Osteoblast (primary cell): ENCODE results near the gene SI. TPM values are rescaled to one million over a fixed set of nuclear protein-coding genes. Genes with fewer than 3 reads are reported as not detected.

Experiments used
- DNase-seq: peaks from one replicate; pipeline ENCODE4 v3.0.0; 2011; ENCODE audit warnings: low spot score, mixed read lengths; ENCODE audit not compliant: insufficient read length; ENCODE audit errors: missing footprints
- H2AFZ ChIP-seq: 2 replicates; pipeline ENCODE4 v1.6.0; 2011; ENCODE audit warnings: mild to moderate bottlenecking, low read length
- H3K27ac ChIP-seq: 2 replicates; pipeline ENCODE4 v1.5.1; 2011; ENCODE audit warnings: mild to moderate bottlenecking, low read depth, low read length, moderate library complexity
- H3K27me3 ChIP-seq: 2 replicates; pipeline ENCODE4 v1.6.0; 2012; ENCODE audit warnings: mild to moderate bottlenecking, control low read depth, inconsistent platforms, low read length, moderate library complexity; ENCODE audit not compliant: insufficient read depth
- H3K36me3 ChIP-seq: 2 replicates; pipeline ENCODE4 v1.5.1; 2011; ENCODE audit warnings: mild to moderate bottlenecking, low read length, control low read depth, moderate library complexity; ENCODE audit not compliant: insufficient read depth
- H3K4me1 ChIP-seq: 2 replicates; pipeline ENCODE4 v1.5.1; 2011; ENCODE audit warnings: mild to moderate bottlenecking, low read length, control low read depth, moderate library complexity; ENCODE audit not compliant: insufficient read depth
- H3K4me2 ChIP-seq: 2 replicates; pipeline ENCODE4 v1.6.0; 2011; ENCODE audit warnings: mild to moderate bottlenecking, low read length; ENCODE audit not compliant: insufficient read depth
- H3K4me3 ChIP-seq: fragments of 200-600 bp; sonication (generic); 3 replicates; pipeline ENCODE4 v1.5.1; 2012; ENCODE audit warnings: mild to moderate bottlenecking, low read length, inconsistent platforms; ENCODE audit not compliant: insufficient read depth
- H3K79me2 ChIP-seq: 2 replicates; pipeline ENCODE4 v1.6.0; 2012; ENCODE audit warnings: mild to moderate bottlenecking, low read length, control low read depth, inconsistent platforms; ENCODE audit not compliant: insufficient read depth
- H3K9me3 ChIP-seq: 2 replicates; pipeline ENCODE4 v1.5.1; 2011; ENCODE audit warnings: low read depth, low read length, control low read depth
- H4K20me1 ChIP-seq: 2 replicates; pipeline ENCODE4 v1.6.0; 2012; ENCODE audit warnings: mild to moderate bottlenecking, low read length, control low read depth; ENCODE audit not compliant: insufficient read depth
- total RNA-seq: library from RNA; depleted of rRNA; stranded (reverse); fragments of >200 nt; gene quantifications from 2 replicates; pipeline ENCODE4 v1.2.3, GENCODE V29; 2012
- TF ChIP-seq, protein P1 (sequence below): IDR thresholded peaks from 2 replicates; pipeline ENCODE4 v1.5.1; 2011; ENCODE audit warnings: mild to moderate bottlenecking, low read depth, low read length, moderate library complexity; ENCODE audit errors: extremely low read depth

SI gene
- not detected in 2 replicates for total RNA-seq

DNA sequence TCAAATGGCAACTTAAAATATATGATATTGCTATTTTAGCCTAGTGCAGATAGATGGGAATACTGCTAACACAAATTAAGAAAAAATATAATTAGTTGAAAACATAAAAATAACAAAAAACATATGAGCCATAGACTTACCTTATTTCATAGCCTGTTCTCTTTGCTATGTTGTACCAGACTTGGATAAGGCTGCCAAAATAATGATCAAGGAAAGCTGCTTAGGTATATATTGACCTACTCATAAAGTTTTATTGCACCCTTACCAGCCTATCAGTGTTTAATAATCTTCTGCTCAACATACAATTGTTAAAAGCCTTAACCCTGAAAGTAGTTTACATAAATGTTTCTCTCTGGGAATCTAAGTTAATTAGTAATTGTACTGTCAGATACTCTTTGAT lies at the start of gene SI:
Gene SI, minus strand, starts transcription at position 204 of the 400 bp plus-strand sequence. CDS start 2,484 bp downstream, outside the sequence.
- no peaks in the 10 kb centered on the region for H3K27me3 ChIP-seq
- no peak within 1 kb of the TSS for H3K4me3 ChIP-seq
- no peaks in the 10 kb centered on the region for H3K4me1 ChIP-seq

DNA sequence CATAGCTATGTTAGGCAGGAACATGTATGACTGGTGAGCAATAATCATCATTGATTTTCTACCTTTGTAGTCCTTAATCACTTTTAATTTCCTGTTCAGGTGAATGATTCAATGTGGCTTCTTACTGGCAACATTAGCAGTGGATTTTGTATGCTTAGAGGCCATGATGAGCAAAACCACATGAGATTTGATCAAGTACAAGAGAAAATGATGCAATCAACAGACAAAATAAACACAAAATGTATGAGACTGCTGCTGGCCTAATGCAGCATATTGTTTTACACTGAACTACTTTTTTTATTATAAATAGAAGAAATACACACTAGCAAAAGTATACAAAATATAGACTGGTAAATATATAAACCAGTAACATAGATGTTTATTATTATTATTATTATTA lies 47.5 kb upstream of the SI start:
- H3K9me3 ChIP-seq = peaks cover 3% of the 10 kb centered on the region
- H3K79me2 ChIP-seq = no peaks in the 10 kb centered on the region
- H3K36me3 ChIP-seq = no peaks in the 10 kb centered on the region
- no peaks in the 10 kb centered on the region for H4K20me1 ChIP-seq
- DNase-seq = no peak
- TF ChIP-seq, protein P1, sequence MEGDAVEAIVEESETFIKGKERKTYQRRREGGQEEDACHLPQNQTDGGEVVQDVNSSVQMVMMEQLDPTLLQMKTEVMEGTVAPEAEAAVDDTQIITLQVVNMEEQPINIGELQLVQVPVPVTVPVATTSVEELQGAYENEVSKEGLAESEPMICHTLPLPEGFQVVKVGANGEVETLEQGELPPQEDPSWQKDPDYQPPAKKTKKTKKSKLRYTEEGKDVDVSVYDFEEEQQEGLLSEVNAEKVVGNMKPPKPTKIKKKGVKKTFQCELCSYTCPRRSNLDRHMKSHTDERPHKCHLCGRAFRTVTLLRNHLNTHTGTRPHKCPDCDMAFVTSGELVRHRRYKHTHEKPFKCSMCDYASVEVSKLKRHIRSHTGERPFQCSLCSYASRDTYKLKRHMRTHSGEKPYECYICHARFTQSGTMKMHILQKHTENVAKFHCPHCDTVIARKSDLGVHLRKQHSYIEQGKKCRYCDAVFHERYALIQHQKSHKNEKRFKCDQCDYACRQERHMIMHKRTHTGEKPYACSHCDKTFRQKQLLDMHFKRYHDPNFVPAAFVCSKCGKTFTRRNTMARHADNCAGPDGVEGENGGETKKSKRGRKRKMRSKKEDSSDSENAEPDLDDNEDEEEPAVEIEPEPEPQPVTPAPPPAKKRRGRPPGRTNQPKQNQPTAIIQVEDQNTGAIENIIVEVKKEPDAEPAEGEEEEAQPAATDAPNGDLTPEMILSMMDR = no peak
- H2AFZ ChIP-seq = no peak overlapping the region
- no peak overlapping the region for H3K4me2 ChIP-seq
- H3K4me1 ChIP-seq = no peaks in the 10 kb centered on the region
- no peaks in the 10 kb centered on the region for H3K27me3 ChIP-seq
- no peak overlapping the region for H3K4me3 ChIP-seq
- no peak overlapping the region for H3K27ac ChIP-seq

More for the DNA sequence above, at the start of gene SI:
- H3K79me2 ChIP-seq = no peaks in the 10 kb centered on the region
- no peaks in the 10 kb centered on the region for H4K20me1 ChIP-seq
- no peak within 1 kb of the TSS for H3K4me2 ChIP-seq
- H2AFZ ChIP-seq = no peak within 1 kb of the TSS
- no peaks in the 10 kb centered on the region for H3K9me3 ChIP-seq
- TF ChIP-seq, protein P1 = no peak
- H3K36me3 ChIP-seq = no peaks in the 10 kb centered on the region
- no peak within 1 kb of the TSS for H3K27ac ChIP-seq
- DNase-seq = no peak

DNA sequence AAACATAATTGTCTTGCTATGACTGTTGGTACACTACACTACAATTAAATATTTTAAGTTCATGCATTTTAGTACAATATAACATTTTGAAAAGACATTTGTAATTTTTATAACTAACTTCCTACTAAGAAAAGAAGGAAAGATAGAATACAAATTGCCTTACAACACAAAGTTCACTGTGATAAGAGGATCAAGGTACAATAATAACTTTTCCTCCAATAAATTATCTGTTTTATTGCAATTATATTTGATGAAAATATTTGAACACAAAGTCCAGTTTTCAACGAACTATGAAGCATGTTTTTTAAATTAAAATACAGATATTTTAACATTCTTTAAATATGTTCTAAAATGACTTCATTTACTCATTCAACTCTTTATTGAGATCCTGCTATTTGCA lies 33.1 kb upstream of the SI start:
- Histone ChIP-seq H3K79me2 (no peaks in the 10 kb centered on the region), H3K4me3 (no peak overlapping the region), H4K20me1 (no peaks in the 10 kb centered on the region), H2AFZ (no peak overlapping the region), H3K36me3 (no peaks in the 10 kb centered on the region), H3K27ac (no peak overlapping the region), H3K4me1 (no peaks in the 10 kb centered on the region), H3K4me2 (no peak overlapping the region), H3K9me3 (no peaks in the 10 kb centered on the region), H3K27me3 (no peaks in the 10 kb centered on the region)
- no peak for DNase-seq
- TF ChIP-seq, protein P1 = no peak

DNA sequence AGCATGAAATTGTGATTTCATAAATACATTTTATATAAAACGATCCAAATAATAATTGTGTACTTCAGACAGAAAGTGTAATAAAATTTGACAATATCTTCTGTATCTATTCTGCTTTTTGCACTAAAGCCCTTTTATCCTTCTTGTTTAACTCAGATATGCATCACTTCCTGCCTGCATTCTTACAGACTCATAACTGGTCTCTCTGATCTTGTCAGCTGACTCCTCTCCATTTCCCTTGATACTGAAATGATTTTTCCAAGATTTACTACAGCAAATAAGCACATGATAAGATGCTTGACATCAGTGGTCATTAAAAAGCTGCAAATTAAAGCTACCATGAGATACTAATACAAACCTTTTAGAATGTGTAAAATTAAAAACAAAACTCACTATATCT lies 25.3 kb upstream of the SI start:
- Histone ChIP-seq H4K20me1 (no peaks in the 10 kb centered on the region), H3K4me1 (no peaks in the 10 kb centered on the region), H3K9me3 (no peaks in the 10 kb centered on the region), H3K27me3 (no peaks in the 10 kb centered on the region), H3K36me3 (no peaks in the 10 kb centered on the region), H3K27ac (no peak overlapping the region), H2AFZ (no peak overlapping the region), H3K79me2 (no peaks in the 10 kb centered on the region), H3K4me3 (no peak overlapping the region), H3K4me2 (no peak overlapping the region)
- no peak for DNase-seq
- TF ChIP-seq, protein P1 = no peak
